B cell (primary cell): ENCODE data around the gene CDCA5. TPM values are rescaled to one million over a fixed set of nuclear protein-coding genes. Genes with fewer than 3 reads are reported as not detected.

Experiments
- ATAC-seq: fragments of 200-7000 bp; cut with Tn5 transposase; one replicate; pipeline ENCODE4 v1.10.0; 2021; ENCODE audit warnings: low read depth, mild to moderate bottlenecking, moderate number of reproducible peaks, moderate library complexity
- CTCF ChIA-PET: fragments of 350-600 bp; sonication (Branson Sonifier 250); formaldehyde crosslinking; loops from one replicate; lab custom pipeline; 2021; ENCODE audit warnings: antibody characterized with exemption, inconsistent platforms; lab: Charles Lee
- POLR2A ChIA-PET: fragments of 350-600 bp; sonication (Branson Sonifier 250); formaldehyde crosslinking; loops from one replicate; lab custom pipeline; 2021; ENCODE audit warnings: antibody characterized with exemption; lab: Charles Lee
- DNase-seq: peaks from one replicate; pipeline ENCODE4 v3.0.0; 2013
- H2AFZ ChIP-seq: 2 replicates; pipeline ENCODE4 v1.6.1; 2012; ENCODE audit warnings: mild to moderate bottlenecking, low read depth, low read length; ENCODE audit not compliant: insufficient read depth, poor library complexity, severe bottlenecking
- H3K27ac ChIP-seq, 2 donors: 1 replicate in 1 of 2; 2 replicates in 1 of 2; pipeline ENCODE4 v1.5.1; 2012 to 2013; ENCODE audit warnings: low read length in 2 of 2, mild to moderate bottlenecking in 2 of 2, moderate library complexity in 1 of 2
- H3K27me3 ChIP-seq, 4 experiments: fragments of 200-600 bp in 1 of 4; sonication (generic) in 1 of 4; replicated peaks in 1 of 4; 1 replicate in 2 of 4; 2 replicates in 2 of 4; pipeline versions ENCODE4 v1.6.1 to v1.7.0; 2013 to 2016; ENCODE audit warnings: low read length in 3 of 4, mild to moderate bottlenecking in 2 of 4, mixed read lengths in 1 of 4, moderate library complexity in 1 of 4; ENCODE audit not compliant: insufficient read depth in 4 of 4, control insufficient read depth in 3 of 4; ENCODE audit errors: control extremely low read depth in 1 of 4
- H3K36me3 ChIP-seq, 2 experiments: replicated peaks in 1 of 2; 1 replicate in 1 of 2; 2 replicates in 1 of 2; pipeline versions ENCODE4 v1.6.1 to v1.7.1; 2013; ENCODE audit warnings: low read length in 1 of 2; ENCODE audit not compliant: insufficient read depth in 2 of 2, control insufficient read depth in 1 of 2; ENCODE audit errors: control extremely low read depth in 1 of 2, extremely low read depth in 1 of 2
- H3K4me1 ChIP-seq, 2 donors: fragments of 200-600 bp in 1 of 2; sonication (generic) in 1 of 2; 1 replicate in 1 of 2; 2 replicates in 1 of 2; pipeline versions ENCODE4 v1.5.1 to v1.6.1; 2013 to 2017; ENCODE audit warnings: low read length in 2 of 2; ENCODE audit not compliant: control insufficient read depth in 2 of 2, insufficient read depth in 2 of 2
- H3K4me2 ChIP-seq: replicated peaks from 2 replicates; pipeline ENCODE3; 2012; ENCODE audit warnings: mild to moderate bottlenecking, low read depth, low read length; ENCODE audit not compliant: poor library complexity, severe bottlenecking
- H3K4me3 ChIP-seq, 5 experiments: fragments of 200-600 bp in 1 of 5; sonication (generic) in 1 of 5; 1 replicate in 3 of 5; 2 replicates in 2 of 5; pipeline versions ENCODE4 v1.5.1 to v1.7.0; 2011 to 2016; ENCODE audit warnings: low read length in 4 of 5, mild to moderate bottlenecking in 4 of 5, low read depth in 2 of 5, control low read depth in 1 of 5, moderate library complexity in 1 of 5; ENCODE audit not compliant: insufficient read depth in 1 of 5; ENCODE audit errors: control extremely low read depth in 1 of 5, extremely low read depth in 1 of 5
- H3K79me2 ChIP-seq: fragments of 200-600 bp; sonication (generic); one replicate; pipeline ENCODE4 v1.6.0; 2016; ENCODE audit warnings: low read length; ENCODE audit not compliant: control insufficient read depth, insufficient read depth
- H3K9ac ChIP-seq: fragments of 200-600 bp; sonication (generic); 2 replicates; pipeline ENCODE4 v1.6.1; 2017; ENCODE audit warnings: mild to moderate bottlenecking, low read length, moderate library complexity
- H3K9me3 ChIP-seq, 3 donors: one replicate each; pipeline versions ENCODE4 v1.6.1 to v1.7.1; 2013; ENCODE audit warnings: low read length in 2 of 3; ENCODE audit not compliant: control insufficient read depth in 2 of 3, insufficient read depth in 1 of 3; ENCODE audit errors: control extremely low read depth in 1 of 3
- H4K20me1 ChIP-seq: 2 replicates; pipeline ENCODE4 v1.6.0; 2012; ENCODE audit warnings: mild to moderate bottlenecking, low read length; ENCODE audit not compliant: insufficient read depth, control insufficient read depth, poor library complexity, severe bottlenecking
- H3K27ac Mint-ChIP-seq: one replicate; pipeline ENCODE4 v1.8.0; 2021; ENCODE audit warnings: mixed read lengths
- H3K27me3 Mint-ChIP-seq: one replicate; pipeline ENCODE4 v1.8.0; 2021; ENCODE audit warnings: mixed read lengths
- H3K4me1 Mint-ChIP-seq: one replicate; pipeline ENCODE4 v1.8.0; 2021; ENCODE audit warnings: mixed read lengths
- H3K4me3 Mint-ChIP-seq: one replicate; pipeline ENCODE4 v1.8.0; 2021; ENCODE audit warnings: mixed read lengths
- H3K9me3 Mint-ChIP-seq: one replicate; pipeline ENCODE4 v1.8.0; 2022; ENCODE audit warnings: mixed read lengths; ENCODE audit not compliant: insufficient read depth
- CTCF ChIP-seq: fragments of 200-600 bp; IDR thresholded peaks from one replicate; pipeline ENCODE4 v1.8.0; 2022; ENCODE audit warnings: antibody characterized with exemption, mild to moderate bottlenecking
- EZH2 ChIP-seq: IDR thresholded peaks from 2 replicates; pipeline ENCODE4 v1.6.1; 2012; ENCODE audit warnings: borderline replicate concordance, low read depth, mild to moderate bottlenecking, moderate library complexity, low read length; ENCODE audit not compliant: insufficient read depth, poor library complexity, severe bottlenecking
- WGBS: methylation state at CpG from one replicate; pipeline ENCODE4 v1.1.5; 2013; ENCODE audit warnings: missing lambda C conversion rate; ENCODE audit not compliant: insufficient coverage; 5-methylcytosine and 5-hydroxymethylcytosine counted together
- intact Hi-C: fragments of 100-400 bp; cut with micrococcal nuclease; formaldehyde crosslinking; loops from one replicate; pipeline ENCODE4 v1.10.0; 2022
- polyA plus RNA-seq: library from polyadenylated mRNA; depleted of rRNA; stranded (reverse); fragments of >200 nt; gene quantifications from 2 replicates; pipeline ENCODE4 v1.2.3, GENCODE V29; 2012
- total RNA-seq, 2 donors: library from RNA; stranded (reverse); fragments of 120-200 nt in 1 of 2; gene quantifications; 1 replicate in 1 of 2; 2 replicates in 1 of 2; pipeline versions ENCODE4 v1.2.3 to v1.2.4, GENCODE V29; 2013 to 2022

Gene CDCA5
- total and polyA plus RNA-seq, 2 donors (not counting 1 experiment from before 2014, with no cell fraction given): 1.1 to 1.4 TPM

- Histone ChIP-seq H3K4me1 (peaks cover 43 to 71% of the 10 kb centered on the region in 2 donors), H4K20me1 (peaks cover 66% of the 10 kb centered on the region), H3K36me3 (peaks cover 3 to 50% of the 10 kb centered on the region in 2 experiments), H3K79me2 (peaks cover 75% of the 10 kb centered on the region), H3K9me3 (no peaks in the 10 kb centered on the region), H3K4me3 (peak overlapping the region; percentile 76 to 99 (median 96)), H2AFZ (no peak overlapping the region), H3K27ac (peak overlapping the region; percentile 98 to 99), H3K9ac (peak overlapping the region; percentile 99), H3K4me2 (peak overlapping the region; percentile 89), H3K27me3 (no peaks in the 10 kb centered on the region)
- Mint-ChIP-seq H3K27me3 (no peaks in the 10 kb centered on the region), H3K9me3 (no peaks in the 10 kb centered on the region), H3K4me3 (peak overlapping the region; percentile 97), H3K4me1 (peaks cover 68% of the 10 kb centered on the region), H3K27ac (peak overlapping the region; percentile 99)
- ChIA-PET POLR2A (interaction anchor here (0.5 to 8.8 kb wide), 7 partner anchors 13 to 130 kb away, joined by 3 to 160 read pairs (median 4); partner anchors contain the start of genes CAPN1, FAU, MRPL49 and POLA2), CTCF (interaction anchor here (1.0 to 7.5 kb wide), 7 partner anchors 11 to 284 kb away, joined by 3 to 64 read pairs (median 24); partner anchors contain the start of genes CAPN1, FAU, MRPL49 and TM7SF2)
- ATAC-seq (peak; percentile 57), DNase-seq (peak; percentile 88)
- intact Hi-C loops: loop anchor here (1.0 to 5.0 kb wide), 5 partner anchors 10 to 485 kb away; partner anchors contain the start of genes CAPN1, FAU, MRPL49 and PCNX3
- TF ChIP-seq CTCF (no peak), EZH2 (no peak)
- WGBS: 0% methylated on average over 3 of the region's 10 CpGs
Observed at GRCh38 chr11:65132238-65132987, 48.6 kb upstream of the CDCA5 start.
